GOT3 (cell line): ENCODE results near the gene GPR55.

Source experiments
- DNase-seq: peaks from one replicate; lab custom pipeline; 2025; ENCODE audit warnings: mixed read lengths; lab: John Stamatoyannopoulos, UW

The GPR55 gene

DNA sequence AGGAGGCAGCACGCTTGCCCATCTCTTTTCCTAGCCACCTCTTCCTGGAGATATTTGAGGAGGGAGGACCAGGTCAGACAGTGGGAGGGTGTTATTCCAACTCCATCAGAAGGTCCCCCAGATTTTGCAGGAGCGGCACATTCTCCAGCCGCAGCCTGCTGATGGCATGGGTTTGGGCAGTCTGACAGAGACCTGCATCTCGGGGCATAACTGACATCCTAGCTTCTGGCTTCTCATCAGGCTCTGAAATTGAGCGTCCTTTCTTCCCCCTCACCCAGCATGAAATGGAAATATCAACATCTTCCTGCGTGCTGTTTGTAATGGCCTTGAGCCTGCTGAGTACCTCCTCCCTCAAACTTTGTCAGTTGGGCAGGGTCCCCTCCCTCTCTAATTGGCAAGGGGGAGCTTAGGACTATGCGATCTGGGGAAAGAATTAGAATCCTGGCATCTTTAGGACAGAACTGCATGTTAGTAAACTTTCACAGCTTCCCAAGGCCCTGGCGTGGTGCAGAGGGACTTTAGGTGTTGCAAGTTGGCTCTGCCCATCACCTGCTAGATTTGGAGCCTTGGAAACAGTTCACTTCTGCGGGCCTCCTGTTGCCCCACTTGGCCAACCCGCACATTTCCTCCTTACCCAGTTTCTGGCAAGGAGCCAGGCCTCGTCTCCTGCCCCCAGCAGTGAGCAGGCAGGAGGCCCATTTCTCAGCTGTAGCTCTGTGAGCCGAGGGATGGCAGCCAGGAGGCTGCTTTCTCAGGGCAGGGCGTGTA lies 58.1 kb downstream of the GPR55 start:
- no peak for DNase-seq

DNA sequence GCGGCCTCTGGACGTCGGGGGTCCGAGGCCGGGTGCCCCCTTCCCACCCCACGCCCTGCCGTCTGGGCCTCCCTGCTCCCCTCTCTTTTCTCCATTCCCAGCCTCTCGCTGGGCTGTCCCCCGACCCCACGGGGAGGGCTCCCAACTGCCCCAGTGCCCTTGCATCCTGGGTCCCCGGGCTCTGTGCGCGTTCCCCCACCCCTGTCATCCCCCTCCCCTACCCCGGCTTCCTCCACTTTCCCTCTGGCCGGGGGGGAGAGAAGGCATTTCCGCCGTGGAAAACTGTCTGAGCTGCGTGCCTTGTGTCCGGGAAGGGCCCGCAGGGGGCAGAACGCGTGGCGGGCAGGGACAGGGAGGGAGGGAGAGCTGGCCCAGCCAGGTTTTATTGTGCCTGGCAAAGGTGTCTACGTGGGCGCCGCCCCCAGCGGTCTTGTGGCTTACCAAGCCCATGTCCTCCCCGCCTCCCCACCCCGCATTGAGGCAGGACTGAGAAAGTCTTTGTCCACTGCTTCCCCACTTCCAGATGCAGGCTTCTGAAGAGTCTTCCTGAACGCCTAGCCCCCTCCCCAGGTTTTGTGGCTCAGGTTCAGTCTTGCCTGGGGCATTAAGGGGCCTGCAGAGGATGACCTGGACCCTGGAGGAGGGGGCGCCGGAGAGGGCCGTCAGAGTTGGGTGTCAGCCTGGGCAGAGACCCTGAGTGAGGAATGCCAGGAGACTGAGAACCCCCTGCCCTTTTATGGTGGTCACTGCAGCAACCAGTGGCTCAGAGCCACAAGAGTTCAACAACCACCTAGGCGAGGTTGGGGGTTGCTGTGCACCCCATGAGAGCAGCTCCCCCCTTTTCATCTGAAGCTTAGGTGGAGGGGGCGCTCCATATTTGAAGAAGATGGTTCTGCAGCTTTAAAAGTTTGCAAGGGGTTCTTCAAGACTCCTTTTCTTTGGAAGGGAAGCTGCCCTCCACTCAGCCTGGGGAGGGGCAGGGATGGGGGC lies 59.0 kb downstream of the GPR55 start:
- DNase-seq = no peak

DNA sequence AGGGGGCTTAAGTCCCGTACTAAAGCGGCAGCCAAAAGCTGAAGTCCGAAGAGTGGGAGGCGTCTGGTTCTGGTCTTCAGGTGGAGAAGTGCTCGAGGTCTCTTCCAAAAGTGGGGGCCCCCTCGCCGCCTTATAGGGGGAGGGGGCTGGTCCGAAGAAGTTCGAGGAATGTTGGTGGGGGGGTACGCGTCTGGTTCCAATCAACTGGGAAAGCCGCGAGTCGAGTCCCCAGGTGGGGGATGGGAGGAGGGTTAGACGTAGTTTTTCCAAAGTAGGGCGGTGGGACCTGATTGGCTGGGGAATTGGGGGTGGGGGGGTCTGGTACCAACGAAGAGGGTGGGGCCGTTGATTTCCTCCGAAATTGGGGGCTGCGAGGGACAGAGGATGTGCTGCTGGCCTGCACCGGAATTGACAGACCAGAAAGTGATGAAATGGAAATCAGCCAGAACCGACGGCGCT lies 59.7 kb downstream of the GPR55 start:
- no peak for DNase-seq

DNA sequence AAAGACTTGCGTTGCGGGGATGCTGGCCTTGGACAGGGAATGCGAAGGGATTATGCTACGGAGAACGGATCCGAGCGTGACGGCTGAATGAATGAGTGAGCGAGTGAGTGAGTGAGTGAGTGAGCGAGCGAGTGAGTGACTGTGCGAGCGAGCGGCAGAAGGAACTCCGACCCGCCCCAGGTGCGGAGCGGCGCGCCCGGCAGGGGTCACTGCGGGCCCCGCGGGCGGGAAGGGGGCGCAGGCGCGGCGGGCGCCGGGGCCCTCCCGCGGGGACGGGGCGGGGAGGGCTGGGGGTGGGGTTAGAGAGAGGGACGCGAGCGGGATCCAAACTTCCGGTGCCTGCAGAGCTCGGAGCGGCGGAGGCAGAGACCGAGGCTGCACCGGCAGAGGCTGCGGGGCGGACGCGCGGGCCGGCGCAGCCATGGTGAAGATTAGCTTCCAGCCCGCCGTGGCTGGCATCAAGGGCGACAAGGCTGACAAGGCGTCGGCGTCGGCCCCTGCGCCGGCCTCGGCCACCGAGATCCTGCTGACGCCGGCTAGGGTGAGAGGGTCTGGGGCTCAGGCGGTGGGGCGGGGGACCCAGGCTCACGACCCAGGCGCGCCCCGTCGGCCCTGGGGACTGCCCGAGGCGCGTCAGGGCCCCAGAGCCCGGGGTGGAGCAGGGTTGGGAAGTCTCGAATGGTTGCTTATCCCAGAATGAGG lies 60.3 kb downstream of the GPR55 start, which contains the start of gene ITM2C:
ITM2C (plus strand) TSS at position 338 of the 702 bp plus-strand sequence; CDS start at position 422, 84 bp downstream.
- DNase-seq = peak; percentile 53

DNA sequence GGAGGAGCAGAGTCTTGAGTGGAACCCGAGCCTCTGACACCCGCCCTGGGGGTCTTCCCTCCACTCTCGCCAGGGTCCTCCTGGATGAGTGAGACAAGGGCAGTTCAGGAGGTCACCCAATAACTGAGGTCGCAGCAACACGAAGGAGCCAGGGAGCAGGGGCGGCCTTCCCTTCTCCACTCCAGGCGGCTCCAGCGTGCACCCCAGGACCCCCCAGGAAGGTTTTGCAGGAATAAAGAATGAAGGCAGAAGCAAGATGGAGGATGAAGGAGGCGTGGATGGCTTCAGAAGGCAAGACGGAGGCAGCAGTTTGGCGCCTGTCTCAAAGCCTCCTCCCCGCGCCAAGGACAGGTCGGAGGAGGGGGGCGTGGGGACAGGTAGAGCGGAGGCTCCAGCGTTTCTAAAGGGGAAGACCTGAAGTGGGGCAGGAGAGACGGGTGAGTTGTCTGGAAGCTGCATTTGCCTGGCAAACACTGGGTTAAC lies 60.9 kb downstream of the GPR55 start:
- no peak for DNase-seq

DNA sequence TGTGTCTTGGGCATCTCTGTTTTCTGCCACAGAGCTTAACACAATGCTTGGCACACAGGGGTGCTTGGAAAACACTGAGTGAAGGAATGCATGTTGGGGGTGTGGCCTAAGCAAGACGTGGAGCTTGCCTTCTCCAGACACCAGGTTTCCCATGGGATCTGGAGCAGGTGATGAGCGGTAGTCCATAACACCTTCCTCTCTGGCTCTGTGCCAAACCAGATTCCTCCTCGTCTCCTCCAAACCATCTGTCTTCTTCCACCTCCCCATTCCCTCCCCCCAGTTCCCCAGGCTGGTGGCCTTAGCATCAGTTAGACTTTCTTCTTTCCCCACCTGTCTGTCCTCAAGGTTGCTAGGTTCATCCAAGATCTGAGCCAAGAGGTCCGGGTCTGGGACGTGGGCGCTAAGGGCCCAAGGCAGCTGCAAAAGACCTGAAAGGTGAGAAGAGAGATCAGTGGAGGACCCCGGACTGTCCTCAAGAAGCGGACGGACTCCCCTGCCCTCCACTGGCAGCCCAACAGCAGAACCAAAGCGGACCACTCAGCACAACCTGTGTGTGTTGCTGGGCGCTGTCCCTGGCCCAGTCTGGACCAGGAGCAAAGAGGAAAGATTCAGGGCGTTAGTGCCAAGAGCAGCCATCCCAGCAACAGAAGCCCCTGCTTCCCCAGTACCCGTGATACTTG lies 61.5 kb downstream of the GPR55 start:
- DNase-seq = no peak

DNA sequence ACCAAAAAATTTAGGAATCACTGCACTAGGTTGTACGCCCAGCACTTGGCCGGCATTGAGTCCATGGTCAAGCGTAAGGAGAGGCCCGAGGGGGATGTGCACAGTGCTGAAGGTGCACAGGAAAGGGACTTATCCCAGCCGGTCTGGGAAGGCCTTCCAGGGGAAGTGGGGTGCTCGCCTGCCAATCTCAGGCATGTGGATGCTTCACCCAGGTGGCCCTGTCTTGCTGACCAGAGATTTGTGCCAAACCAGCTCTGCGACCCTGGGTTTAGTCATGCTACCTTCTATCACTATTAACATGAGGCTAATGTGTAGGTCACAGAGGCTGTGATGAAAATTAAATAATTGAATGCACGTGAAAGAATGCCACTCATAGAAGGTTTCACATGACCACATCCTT lies 62.0 kb downstream of the GPR55 start:
- DNase-seq = no peak

DNA sequence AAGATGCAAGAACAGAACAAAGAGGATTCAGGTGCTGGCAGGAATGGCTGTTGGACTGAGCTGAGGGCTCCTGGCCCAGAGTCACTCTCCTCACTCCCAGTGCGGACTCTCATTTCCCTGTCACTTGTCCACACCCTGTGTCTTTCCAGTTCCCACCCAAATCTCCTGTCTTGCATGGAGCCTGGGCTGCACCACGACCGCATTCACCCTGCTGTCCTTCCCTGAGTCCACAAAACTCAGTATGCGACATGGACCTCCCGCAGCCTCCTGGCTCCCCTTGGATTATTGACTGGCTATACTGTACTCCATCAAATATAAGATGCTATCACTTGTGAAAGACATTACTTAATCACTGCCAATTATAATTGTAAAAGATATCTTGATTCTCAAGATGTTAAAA lies 62.8 kb downstream of the GPR55 start:
- no peak for DNase-seq

DNA sequence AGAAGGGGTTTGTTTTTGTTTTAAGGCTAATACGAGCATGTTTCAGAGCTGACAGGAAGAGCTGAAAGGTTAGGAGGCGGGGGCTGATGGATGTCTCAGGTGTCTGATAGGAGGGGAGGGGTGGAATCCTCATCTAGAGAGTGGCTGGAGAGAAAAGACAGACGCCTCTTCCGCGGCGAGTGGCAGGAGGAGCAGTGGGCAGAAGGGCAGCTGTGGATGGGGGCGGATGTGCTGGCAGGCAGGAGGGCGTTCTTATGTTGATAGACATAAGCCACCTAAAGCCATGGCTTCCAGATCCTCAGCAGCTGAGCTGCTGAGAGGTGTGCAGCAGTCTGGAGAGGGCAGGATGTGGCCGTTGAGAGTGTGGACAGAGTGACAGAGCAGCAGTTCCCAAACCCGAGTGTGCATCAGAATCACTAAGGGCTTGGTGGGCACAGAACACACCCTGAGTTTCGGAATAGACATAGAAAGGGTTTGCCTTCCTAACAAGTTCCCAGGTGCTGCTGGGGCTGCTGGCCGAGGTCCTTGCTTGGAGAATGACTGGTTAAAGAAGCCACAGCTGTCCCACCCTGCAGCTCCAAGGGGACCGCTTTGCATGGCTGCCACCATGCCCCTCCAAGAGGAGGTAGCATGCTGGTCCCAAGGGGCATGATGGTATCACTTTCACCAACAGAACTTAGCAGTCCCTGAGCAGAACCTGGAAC lies 63.3 kb downstream of the GPR55 start:
- DNase-seq = no peak
